Neural cell (in vitro differentiated cells): Measurements from ENCODE around the gene ABHD8.

Experiments used
- EP300 ChIP-seq: fragments of 450-650 bp; conservative IDR thresholded peaks from 2 replicates; pipeline ENCODE4 v1.6.1; 2014; ENCODE audit warnings: antibody characterized with exemption, mild to moderate bottlenecking, moderate library complexity; ENCODE audit not compliant: poor library complexity, severe bottlenecking
- POLR2AphosphoS5 ChIP-seq: IDR thresholded peaks from 2 replicates; pipeline ENCODE4 v1.6.1; 2012
- SMC3 ChIP-seq: fragments of 450-650 bp; conservative IDR thresholded peaks from 2 replicates; pipeline ENCODE4 v1.6.1; 2014; ENCODE audit warnings: antibody characterized with exemption, mild to moderate bottlenecking, moderate library complexity; ENCODE audit not compliant: poor library complexity
- TF ChIP-seq, protein P1 (sequence below): fragments of 450-650 bp; IDR thresholded peaks from 2 replicates; pipeline ENCODE4 v1.5.1; 2014; ENCODE audit warnings: antibody characterized with exemption, mild to moderate bottlenecking, moderate library complexity; ENCODE audit not compliant: poor library complexity, severe bottlenecking

DNA sequence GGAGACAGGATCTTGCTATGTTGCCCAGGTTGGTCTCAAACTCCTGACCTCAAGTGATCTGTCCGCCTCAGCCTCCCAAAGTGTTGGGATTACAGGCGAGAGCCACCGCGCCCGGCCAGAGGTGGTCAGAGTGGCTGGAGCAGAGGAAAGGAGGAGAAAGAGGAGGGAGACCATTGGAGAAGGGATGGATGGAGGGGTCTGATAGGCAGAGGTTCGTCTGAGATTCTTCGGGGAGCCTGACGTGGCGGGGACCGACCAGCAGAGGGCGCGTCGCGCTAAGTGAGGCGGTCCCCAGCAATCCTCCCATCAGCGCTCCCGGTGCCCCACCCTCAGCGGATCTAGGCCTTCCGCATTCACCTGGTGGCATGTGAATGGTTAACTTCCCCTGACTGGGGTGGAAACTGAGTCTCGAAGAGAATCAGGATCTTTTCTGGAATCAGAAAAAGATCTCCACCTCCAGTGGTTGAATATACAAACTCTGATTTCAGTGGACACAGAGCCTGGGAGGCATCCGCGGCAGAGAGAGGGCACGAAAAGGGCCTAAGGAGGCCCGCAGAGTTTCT, 43.0 kb upstream of the ABHD8 start:
- TF ChIP-seq SMC3, result peak; percentile 85
- no peak for TF ChIP-seq EP300
- TF ChIP-seq, protein P1, sequence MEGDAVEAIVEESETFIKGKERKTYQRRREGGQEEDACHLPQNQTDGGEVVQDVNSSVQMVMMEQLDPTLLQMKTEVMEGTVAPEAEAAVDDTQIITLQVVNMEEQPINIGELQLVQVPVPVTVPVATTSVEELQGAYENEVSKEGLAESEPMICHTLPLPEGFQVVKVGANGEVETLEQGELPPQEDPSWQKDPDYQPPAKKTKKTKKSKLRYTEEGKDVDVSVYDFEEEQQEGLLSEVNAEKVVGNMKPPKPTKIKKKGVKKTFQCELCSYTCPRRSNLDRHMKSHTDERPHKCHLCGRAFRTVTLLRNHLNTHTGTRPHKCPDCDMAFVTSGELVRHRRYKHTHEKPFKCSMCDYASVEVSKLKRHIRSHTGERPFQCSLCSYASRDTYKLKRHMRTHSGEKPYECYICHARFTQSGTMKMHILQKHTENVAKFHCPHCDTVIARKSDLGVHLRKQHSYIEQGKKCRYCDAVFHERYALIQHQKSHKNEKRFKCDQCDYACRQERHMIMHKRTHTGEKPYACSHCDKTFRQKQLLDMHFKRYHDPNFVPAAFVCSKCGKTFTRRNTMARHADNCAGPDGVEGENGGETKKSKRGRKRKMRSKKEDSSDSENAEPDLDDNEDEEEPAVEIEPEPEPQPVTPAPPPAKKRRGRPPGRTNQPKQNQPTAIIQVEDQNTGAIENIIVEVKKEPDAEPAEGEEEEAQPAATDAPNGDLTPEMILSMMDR, result peak; percentile 86
- TF ChIP-seq POLR2AphosphoS5, result no peak
